Hematopoietic multipotent progenitor cell treated with erythropoietin and hydrocortisone succinate and interleukin-3 and kit ligand, for 15 days (in vitro differentiated cells): ENCODE measurements around the gene E2F3.
"Not testable (repeated sequence)": the region's sequence is repeated elsewhere in the genome, so short reads cannot be mapped to it uniquely, and the experiment has no call there.

Experiments
- DNase-seq: peaks from one replicate; pipeline ENCODE4 v3.0.0-alpha.2; 2015; ENCODE audit warnings: low spot score

E2F3 gene

DNA sequence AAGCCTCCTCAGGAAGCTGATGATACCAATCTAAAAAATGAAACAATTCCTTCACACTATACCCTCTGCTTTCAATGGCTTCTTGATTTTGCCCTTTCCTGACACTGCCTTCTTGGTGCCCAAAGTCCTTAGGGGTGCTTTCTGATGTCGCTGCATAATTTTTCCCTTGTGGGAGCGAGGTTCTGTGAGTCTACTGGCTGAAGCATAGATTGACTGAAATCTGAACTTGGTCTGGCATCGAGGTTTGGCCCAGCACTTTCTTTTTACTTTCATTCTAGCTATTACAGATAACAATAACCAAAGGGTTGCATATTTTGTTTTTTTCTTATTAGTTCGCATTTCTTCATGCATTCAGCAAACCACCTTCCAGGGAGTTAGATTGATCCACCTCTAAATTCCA is 65.8 kb downstream of the E2F3 start:
- no peak for DNase-seq

DNA sequence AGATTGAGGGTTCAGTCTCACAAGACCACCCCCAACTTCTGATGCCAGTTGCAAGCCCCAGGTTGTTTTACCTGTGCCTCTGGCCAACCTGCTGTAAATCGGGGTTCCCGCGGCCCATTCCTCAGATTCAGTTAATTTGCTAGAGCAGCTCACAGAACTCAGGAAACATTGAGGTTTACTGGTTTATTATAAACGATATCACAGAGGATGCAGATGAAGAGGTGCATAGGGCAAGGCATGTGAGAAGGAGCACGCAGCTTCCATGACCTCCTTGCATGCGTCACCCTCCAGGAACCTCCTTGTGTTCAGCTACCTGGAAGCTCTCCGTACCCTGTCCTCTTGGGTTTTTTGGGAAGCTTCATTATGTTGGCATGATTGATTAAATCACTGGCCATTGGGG is 66.5 kb downstream of the E2F3 start:
- DNase-seq: no peak

DNA sequence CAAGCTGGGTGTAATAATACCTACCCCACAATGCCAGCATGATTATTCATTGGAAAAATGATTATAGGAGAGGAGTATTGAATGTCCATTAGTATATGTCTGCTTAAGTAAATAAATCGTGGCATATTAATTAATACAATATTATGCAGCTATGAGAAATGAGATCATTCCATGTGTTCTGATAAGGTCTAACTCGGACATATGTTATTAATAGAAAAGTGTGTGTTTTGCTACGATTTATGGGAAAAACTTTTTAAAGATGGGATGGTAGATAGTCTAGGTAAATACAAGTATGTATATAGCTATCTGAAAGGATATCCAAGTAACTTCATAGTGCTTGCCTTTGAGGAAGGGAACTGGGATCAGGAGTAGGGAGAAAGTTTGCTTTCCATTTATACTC is 71.1 kb downstream of the E2F3 start:
- no peak for DNase-seq

DNA sequence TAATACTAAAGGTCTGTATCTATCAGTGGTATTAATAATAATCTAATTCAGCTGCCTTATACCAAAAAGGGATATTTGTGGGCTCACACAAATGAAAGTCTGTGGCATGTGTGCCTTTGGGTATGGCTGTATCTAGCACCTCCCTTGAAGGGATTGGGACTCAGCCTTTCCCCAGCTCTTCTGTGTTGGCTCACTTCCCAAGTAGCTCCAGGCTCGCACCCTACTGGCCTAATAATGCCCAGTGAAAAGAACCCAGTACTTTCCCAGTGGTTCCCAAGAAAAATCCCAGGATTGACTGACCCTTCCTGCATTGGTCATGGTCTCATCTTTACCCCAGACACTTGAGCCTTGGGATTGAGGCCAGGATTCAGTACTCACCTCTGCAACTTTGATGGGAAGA is 71.8 kb downstream of the E2F3 start:
- no peak for DNase-seq

DNA sequence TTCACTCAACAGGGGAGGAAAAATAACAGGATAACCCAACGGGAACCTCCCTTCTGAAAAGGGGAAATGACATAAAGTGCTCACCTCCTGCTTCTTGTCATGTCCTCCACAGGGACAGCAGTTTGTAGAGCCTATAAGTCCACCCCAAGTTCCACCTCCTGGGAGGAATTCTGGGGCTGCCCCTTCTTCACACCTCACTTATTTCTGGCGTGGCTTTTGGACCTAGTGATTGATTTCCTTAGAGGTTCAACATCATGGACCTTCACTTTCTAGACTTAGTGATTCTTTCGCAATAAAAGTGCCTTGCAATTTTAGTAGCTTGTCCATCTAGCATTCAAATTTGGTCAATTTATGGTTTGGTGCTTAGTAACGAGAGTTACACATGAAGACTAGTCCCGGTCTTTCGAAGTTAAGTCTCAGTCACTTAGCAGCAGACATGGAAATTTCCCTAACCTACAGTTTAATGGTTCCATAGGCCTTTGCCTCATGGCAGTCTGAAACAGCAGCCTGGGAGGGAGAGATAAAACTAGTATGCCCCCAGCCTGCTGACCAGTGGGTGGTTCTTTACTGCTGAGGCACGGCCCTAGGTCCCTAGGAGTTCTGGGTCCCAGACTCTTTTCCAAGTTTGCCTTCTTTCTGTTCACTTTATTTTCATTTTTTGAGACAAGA is 73.3 kb downstream of the E2F3 start:
- DNase-seq: no peak

DNA sequence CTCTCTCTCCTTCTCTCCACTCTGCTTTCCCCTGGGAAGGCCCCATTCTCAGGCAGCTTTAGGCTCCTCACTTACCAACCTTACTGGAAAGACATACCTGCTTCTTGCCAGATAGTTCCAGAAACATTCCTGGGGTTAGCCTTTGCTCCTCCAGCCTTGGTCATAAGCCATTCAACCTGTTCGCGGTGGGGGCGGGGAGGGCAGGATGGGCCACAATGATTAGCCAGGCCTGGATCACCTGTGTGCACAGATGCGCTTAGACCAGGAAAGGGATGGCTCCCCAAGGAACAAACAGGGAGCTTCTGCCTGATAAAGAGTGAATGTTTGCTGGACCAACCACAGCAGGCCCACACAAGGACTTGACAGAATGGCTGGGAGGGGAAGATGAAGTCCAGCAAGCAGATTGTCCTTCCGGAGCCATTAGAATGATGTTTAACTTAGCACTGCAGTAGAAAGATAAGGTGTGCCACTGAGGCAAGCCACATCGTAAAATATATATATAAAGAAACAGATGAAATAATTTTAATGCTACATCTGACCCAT is 74.9 kb downstream of the E2F3 start:
- DNase-seq: no peak

DNA sequence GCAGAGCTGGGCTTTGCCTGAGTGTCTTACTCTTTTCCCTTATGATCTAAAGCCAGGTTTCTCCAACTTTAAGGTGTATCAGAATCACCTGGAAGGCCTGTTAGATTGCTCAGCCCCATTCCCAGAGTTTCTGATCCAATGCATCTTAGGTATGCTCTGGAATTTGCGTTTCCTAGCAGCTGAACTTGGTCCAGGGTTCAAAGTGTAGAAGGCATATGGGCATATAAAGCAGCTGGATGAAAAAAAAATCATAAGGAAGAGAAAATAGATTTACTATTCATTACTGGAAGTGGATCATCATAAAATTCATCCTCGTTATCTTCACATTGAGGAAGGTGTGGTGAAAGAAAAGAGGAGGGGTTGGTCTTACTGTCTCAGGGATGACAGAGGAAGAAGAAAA is 75.8 kb downstream of the E2F3 start:
- DNase-seq: no peak

DNA sequence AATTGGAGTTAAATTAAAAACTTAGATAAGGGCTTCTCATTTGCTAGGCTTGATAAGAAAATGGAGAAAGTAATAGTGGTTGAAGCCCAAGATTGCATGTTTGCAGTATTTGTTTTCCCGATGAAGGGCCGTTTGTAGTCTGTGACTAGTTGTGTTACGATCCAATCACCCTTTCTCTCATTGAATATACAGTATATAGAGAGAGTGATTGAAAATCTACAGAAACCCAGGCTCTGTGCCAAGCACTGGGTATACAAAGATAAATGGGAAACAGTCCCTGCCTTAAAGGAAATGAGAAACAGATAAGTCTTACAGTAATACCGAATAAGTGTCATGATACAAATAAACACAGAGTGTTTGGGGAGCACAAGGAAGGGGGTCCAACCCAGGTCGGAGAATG is 77.4 kb downstream of the E2F3 start:
- peak; percentile 51 for DNase-seq

DNA sequence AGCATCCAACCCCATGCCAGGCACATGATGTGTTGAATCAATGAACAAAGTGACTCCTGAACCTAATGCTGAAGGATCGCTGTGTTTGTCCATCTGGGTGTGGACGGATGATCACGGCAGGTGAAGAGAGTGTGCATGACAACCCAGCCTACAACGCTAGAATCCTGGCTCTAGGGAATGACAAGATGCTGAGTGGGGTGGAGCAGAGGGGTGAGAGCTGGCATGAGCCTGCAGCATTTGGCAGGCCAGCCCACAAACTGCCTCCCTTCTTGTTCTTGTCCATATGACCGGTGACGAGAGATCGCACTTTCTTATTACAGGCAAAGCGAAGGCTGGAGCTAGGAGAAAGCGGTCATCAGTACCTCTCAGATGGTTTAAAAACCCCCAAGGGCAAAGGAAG is 77.8 kb downstream of the E2F3 start:
- DNase-seq: no peak

DNA sequence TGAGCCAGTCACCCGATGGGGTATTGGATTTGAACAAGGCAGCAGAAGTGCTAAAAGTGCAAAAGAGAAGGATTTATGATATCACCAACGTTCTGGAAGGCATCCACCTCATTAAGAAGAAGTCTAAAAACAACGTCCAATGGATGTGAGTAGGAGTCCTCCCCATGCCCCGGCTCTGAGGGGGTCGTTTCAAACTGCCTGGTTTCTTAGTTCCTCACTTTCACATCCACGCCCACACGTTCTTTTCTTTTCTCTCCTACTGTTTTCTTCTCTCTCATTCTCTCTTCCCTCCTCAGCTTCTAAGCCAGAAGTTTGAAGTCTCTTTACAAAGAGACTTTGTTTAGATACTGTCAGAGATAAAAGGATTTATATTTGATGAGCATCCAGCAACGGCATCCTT is 79.6 kb downstream of the E2F3 start:
- DNase-seq: no peak

DNA sequence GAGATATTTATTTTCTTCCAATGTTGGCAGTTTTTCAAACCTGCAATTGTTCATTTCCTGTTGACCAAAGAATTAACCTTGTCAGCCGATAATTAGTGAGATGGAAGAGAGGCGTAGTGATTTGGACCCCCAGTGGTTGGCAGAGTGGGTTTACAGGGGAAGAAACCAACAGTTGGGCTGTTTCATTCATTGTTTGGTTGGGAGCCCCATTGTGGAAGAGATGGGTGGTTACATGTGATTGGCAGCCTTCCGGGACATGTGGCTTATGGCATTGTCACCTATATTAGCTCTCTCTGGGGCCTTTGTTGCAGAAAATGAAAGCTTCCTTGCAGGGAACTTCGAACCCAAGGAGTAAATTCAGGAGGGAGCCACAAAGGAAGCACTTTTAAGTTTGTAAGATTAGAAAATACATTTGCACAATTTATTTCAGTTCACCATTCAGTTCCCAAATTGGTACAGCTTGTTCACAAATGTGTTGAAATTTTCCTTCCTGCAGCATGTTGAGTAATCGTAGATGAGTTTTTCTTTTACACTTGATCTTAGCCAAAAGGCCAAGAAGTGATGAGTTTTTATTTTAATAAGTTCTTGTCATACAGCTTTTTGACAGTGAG is 82.3 kb downstream of the E2F3 start:
- no peak for DNase-seq

DNA sequence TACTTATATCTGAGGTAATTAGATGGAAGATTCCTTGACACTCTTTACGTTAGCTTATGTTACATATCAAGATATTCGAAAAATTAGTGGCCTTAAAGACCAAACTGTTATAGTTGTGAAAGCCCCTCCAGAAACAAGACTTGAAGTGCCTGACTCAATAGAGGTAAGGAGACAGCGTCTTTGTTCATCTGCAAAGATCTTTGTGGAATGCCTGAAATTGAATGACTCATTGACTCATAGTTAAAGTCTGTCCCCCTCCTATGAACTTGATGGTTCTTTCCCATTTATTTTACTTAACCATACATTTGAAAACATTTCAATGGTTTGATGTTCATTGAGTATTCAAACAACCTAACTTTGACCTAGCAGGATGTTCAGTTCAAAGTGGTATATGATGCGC is 85.0 kb downstream of the E2F3 start:
- no peak for DNase-seq

DNA sequence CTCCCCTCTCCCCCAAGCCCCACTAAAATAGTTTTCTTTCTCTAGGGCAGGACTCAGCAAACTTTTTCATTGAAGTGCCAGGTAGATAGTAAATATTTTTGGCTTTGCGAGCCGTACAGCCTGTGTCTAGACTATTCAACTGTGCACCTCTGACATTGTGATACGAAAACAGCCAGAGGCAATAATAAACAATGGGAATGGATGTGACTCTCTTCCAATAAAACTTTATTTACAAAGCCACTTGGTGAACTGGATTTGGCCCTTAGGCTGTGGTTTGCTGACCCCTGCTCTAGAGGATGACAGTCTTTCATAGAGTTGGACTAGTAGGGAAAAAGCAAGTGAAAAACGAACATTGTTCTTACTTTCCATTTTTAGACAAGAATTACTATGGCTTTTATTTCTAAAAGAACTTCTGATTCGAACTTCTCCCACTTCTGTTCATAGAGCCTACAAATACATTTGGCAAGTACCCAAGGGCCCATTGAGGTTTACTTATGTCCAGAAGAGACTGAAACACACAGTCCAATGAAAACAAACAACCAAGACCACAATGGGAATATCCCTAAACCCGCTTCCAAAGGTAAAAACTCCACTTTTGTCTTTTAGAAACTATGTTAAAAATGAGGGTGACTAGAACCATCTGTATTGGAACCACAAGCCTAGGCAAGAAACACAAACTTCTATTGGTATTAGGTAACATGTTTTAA is 86.1 kb downstream of the E2F3 start:
- no peak for DNase-seq

DNA sequence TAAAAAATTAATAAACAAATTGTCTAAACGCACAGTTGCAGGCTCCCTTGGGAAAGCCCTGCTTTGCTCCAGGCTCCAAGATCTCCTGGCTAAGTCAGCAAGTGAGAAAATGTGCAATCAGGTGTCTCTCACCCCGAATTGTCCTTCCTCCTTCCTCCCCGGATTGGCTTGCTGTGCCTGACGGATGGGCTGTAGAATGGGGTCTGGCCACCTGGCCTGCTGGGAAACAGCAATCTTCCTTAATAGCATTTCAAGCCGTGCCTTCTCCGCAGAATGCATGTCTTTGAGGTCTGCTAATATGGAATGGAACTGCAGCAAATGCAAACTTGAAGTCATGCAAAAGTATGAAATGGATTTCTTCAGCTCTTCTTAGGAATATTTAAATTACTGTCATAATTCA is 88.9 kb downstream of the E2F3 start:
- no peak for DNase-seq

DNA sequence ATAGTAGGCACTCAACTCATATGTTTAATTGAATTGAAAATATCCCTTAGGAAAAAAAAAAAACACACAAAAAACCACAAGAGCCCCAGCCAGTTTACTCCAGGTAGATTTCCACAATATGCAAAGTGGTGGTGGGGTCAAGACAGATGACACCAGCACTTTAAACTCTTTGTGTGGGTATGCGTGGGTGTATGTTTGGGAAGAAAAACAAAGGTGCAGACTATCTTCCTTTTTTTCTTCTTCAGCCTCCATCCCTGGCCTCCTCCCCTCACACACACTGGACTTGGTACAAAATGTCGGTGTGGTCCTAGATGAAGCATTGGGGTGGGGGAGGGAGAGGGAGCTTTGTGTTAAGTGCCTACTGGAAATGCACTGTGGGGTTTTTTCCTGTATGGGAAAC is 90.4 kb downstream of the E2F3 start:
- no peak for DNase-seq

DNA sequence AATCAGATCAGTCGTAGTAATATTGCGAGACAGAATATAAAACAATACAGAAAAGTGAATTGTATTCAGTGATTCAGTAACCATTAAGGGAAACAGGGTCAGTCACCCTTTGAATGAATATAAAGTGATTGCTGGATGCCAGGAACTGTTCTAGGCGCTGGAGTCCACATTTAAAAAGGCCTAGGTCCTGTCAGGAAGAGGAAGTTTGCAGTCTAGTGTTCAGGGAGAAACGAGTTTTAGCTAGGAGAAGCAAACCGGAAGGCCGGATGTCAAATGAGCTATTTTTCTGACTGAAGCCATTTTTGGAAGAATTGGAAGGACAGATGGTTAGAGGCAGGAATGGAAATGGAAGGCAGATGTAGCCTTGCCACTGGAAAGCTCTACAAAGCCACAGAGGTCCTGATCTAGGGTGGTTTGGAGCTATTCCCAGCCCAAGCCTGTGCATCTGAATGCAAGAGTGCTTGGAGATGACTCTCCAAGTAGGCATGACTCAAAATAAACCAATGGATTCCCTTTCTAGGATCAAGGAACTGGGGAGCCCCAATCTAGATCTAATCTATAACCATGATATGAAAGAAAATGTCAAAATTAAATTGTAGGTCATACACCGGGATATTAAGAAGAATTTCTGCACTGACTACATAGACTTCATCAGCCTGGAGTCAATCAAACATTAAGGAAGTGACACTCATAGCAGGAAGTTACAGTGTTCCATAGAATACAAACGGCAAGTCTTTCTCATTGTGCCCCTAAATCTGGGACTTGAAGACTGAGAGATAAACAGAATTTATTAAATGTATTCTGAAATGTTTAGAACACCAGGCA is 95.7 kb downstream of the E2F3 start:
- no peak for DNase-seq

DNA sequence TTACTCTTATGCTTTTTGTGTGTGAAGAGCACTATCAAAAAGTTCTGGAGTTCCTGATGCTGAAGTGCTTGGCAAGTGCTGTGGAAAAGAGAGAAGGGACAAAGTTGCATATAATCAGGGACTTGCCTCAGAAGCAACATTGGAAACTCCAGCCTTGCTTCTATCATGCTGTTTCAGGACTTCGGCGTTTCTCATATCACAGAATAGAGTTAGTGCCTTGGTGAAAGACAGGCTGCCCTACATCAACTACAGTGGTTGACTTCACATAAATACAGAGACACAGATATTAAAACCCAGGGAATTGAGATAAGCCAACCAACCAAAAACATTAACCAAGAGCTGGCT is 96.3 kb downstream of the E2F3 start:
- DNase-seq: no peak

DNA sequence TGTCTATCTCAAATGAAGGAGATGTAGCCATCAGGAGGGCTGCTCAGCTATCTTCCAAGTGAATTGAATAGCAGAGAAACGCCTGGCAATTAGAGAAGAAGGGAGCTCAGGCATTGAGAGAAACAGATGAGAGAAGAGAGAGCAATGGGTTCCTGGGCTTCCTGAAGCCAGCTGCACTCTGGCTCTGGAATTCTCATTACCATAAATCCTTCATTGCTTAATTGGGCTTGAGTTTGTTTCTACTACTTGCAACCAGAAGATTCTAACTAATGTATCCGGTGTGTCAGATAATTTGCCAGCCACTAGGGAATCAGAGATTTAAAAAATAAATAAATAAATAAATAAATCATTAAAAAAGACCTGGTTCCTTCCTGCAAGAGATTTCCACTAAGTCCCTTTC is 107.5 kb downstream of the E2F3 start:
- no peak for DNase-seq

DNA sequence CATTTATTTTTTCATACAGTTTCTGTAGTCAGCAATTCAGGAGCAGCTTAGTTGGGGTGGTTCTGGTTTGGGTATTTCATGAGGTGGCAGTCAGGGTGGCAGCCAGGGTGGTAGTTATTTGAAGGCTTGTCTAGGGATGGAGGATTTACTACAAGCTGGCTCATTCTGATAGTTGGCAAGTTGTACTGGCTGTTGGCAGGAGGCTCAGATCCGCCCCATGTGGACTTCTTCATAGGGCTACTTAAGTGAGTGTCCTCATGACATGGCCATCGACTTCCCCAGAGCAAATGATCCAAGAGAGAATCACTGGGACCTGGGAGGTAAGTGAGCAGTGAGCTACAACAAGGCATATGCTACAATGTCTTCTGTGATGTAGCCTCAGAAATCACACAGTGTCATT is 110.2 kb downstream of the E2F3 start:
- no peak for DNase-seq

DNA sequence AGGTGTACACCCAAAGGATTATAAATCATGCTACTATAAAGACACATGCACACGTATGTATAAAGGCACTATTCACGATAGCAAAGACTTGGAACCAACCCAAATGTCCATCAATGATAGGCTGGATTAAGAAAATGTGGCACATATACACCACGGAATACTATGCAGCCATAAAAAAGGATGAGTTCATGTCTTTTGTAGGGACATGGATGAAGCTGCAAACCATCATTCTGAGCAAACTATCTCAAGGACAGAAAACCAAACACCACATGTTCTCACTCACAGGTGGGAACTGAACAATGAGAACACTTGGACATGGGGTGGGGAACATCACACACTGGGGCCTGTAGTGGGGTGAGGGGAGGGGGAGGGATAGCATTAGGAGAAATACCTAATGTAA is 123.5 kb downstream of the E2F3 start:
- DNase-seq: not testable (repeated sequence)

DNA sequence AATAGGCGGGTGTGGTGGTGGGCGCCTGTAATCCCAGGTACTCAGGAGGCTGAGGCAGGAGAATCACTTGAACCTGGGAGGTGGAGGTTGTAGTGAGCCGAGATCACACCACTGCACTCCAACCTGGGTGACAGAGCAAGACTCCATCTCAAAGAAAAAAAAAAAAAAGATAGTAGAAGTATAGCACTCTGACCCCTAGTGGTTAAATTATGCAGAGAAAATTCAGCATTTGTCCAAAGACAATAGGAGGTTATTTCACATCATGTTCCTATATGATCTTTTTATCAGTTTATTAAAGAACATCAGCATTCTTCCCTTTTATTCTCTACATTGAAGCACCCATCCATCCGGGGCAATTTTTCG is 127.4 kb downstream of the E2F3 start:
- DNase-seq: peak; percentile 74

DNA sequence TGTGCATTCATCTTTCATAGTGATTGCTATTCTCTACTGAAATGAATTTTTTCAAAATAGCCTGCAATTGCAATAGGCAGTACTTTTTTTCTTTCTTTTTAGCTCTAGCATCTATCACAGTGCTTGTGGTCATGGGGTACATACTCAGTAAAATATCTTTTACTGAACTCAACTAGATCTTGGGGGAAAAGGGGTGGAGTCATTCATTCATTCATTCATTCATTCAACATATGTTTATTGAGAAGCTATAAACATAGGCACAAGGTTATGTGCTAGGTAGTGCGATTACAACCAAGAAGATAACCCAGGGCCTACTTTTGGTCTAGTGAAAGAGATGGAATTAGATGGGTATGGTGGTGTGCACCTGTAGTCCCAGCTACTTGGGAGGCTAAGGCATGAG is 131.2 kb downstream of the E2F3 start:
- DNase-seq: no peak
